ENCODE measurements around the gene BORA.
"Not testable (repeated sequence)": the region's sequence is repeated elsewhere in the genome, so short reads cannot be mapped to it uniquely, and the experiment has no call there.

The BORA gene

GRCh38 chr13:72727417-72728289 lies at the start of gene BORA, which contains the start of gene MZT1:
Gene BORA (plus strand): TSS chr13:72727923. CDS start chr13:72728941, 1,018 bp downstream.
Gene MZT1 (minus strand): TSS chr13:72727629. CDS start chr13:72727602, 27 bp downstream.
- peak; percentile 99 for DNase-seq

DNA sequence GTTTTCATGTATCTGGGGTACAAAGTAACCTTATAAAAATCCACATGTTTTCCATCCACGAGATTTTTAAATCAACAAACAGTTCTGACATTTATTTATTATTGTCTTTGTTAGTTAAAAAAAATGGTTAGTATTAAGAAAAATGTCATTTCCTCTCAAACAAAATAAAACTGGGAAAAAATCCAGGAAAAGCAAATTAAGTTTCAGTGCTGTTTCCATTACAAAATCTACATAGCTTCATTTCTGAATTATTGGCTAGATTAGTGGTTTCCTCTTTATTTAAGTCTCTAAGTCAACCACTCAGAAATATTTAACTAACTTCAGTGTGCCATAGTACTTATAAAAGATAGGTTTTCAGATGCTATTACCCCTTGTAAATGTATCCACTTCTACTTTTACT lies 49.4 kb upstream of the BORA start:
- DNase-seq = no peak

GRCh38 chr13:72680353-72680752 lies 47.4 kb upstream of the BORA start:
- DNase-seq = no peak

DNA sequence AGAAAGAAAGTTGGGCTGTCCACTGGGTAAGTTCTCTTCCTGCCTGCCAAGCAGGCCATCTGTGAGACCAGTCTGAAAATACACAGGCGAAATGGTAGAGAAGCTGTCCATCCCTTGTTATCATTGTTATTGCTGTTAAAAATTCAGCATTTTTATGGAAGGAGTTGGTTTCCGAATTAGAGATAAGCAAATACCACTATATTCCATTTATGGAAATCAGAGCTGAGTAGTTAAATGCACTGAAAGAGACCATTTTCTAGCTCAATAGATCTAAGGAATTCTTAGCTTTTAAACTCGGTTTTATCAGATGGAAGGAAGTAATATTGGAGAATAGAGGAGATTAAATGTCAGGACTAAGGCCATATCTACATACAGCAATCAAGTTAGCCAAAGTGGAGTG lies 41.0 kb upstream of the BORA start:
- DNase-seq = no peak

DNA sequence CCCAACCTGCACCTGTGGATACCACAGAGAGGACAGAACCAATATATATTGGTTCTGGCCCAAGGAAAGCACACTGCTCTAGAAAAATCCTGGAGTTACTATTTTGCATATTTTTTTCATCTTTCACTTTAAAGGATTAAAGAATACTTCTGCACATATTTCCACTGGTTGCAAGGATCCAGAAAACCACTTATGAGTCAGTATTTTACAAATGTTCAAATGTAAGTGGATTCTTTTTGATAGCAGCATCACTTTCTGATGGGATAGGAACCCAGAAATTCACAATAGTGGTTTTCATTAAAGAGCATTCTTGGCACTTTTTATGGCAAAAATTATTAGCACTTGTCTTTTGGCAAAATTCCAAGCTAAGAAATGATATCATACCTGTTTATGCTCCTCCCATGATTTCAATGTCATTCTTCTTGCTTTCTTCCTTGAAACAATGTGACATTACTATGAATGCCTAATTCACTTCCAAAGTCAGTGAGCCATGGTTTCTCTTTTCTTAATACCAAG lies 38.5 kb upstream of the BORA start:
- DNase-seq = no peak

DNA sequence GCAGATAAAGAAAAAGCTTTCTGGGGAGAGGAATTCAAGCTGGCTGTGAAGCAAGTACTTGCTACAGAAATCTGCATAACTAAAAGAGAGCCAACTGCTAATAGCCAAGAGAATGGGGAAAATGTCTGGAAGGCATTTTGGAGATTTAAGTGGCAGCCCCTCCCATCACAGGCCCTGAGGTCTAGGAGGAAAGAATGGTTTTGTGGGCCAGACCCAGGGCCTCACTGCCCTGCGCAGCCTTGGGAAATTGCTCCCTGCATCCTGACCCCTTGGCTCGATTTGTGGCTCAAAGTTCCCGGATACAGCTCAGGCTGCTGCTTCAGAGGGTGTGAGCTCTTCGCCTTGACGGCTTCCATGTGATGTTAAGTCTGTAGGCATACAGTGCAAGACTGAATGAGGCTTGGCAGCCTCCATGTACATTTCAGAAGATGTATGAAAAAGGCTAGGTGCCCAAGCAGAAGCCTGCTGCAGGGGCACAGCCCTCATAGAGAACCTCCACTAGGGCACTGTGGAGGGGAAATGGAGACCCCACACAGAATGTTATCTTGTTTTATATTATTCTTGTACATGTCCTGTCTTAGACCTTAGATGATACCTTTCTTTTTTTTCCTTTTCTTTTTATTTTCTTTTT lies 34.7 kb upstream of the BORA start:
- no peak for DNase-seq

GRCh38 chr13:72693832-72694231 lies 33.9 kb upstream of the BORA start:
- no peak for DNase-seq

- DNase-seq = no peak
Observed at GRCh38 chr13:72694314-72694713, 33.4 kb upstream of the BORA start.

DNA sequence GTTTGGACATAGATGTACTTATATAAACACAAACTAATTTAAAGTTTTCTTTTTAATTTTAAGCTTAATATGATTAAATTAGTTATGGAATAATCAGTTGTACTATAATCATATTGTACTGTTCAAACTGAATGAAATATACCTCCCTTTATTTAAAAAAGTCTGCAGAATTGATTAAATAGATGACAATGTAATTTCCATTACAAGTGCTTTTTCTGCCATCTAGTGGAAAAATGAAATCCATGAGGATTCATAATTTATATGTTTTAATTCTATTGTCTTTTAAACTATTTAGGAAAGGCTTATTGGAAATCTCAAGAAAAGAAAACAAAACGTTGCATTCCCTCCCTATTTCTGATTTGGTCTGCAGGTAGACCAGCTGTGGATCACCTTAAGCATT lies 31.1 kb upstream of the BORA start:
- peak; percentile 35 for DNase-seq

GRCh38 chr13:72698164-72698563 lies 29.6 kb upstream of the BORA start:
- DNase-seq = no peak

DNA sequence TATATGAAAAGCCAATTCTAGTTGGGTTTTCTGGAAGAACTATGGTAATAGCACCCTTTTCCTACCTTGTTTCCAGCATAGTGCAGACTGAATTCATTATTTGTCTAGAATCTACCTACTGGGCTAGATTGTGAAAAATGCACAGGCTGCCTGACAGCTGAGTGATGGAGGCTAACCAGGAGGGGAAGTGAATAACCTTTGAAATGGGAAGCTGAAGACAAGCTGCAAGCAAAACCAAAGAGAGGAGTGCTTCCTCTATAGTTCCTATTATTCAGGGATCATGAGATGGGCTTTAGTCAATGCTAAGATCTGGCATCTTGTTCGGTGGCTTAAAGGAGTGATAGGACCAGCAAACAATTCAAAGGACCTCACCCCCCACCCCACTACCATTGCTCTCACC lies 27.2 kb upstream of the BORA start:
- no peak for DNase-seq

DNA sequence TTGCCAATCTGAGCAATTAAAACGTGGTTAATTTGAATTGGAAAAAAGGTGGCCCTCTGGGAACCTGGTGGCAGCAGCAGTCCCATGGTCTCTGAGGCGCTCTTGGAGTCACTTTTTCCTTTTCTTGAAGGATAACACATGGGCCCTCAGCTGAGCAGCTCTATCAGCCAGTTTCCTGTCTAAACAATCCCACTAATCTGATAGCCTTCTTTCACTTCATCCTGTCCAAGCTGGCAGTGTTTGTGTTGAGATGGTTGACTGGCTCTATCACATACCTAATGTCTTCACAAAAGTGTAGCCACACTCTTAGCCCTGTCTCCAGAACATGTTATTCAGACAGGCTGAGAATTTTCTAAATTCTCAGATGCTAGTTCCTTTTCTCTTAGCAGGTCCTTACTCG lies 10.9 kb upstream of the BORA start:
- no peak for DNase-seq

- DNase-seq = not testable (repeated sequence)
Observed at GRCh38 chr13:72726185-72726584, 1.5 kb upstream of the BORA start.

DNA sequence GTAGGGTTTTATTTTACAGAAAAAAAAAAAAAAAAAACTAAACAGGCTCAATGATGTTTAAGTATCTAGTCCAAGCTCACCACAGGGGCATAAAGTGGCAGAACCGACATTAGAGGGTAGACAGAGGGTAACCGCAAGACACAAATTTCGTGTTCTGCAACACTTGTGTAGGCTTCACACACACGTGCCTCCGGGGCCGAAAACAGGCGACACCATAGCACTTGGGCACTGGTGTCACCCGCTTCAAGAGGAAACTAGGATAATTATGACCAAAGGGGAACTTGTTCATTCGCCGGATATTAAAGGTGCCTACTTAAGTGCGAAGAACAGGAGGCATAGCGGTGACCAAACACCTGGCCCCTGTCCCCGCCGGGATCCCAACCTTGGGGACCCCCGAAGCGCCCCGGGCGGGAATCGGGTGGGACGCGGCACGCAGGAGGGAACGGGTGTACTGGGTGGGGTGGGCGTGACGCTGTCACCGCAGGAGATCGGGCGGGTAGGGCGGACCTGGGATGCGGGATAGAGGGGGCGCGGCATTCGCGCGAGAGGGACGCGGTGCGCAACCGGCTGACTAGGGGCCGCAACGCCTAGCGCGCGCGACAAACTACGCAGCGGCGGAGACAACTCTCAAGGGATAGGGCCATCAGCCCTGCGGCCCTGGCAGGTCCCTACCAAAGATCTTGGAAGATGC lies 852 bp upstream of the BORA start:
- DNase-seq = peak; percentile 81

DNA sequence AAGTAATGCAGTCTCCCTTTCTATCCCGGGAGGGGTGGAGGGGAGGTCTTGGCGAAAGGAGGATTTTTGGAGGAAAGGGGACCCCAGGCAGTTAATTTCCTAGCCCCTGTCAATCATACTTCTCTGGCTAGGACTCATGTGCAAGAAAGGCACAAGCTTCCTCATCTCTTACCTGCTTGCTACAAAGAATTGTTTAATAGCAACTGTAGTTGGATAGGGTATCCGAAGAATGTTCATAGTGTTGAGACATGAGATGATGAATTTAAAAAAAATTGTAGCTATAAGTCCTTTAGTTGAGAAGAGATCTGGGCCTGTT lies 525 bp downstream of the BORA start:
- no peak for DNase-seq

DNA sequence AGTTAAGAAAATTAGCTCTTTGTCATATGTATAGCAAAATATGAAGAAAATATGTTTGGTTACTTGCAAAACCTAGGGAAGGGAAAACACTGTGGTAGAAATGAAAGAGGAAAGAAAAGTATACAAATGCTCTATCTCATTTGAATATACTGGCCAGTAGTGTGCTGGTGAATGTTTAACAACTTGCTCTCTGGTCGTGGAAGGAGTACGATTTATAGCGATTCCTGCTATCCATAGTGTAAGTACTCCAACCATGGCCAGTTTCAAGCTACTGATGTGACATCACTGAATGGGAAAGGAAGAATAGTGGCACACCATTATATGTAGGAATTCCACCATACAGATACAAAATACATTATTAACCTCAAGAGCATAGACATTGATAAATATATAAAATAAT lies 9.3 kb downstream of the BORA start:
- no peak for DNase-seq

- DNase-seq = no peak
Observed at GRCh38 chr13:72740015-72740414, 12.3 kb downstream of the BORA start.

DNA sequence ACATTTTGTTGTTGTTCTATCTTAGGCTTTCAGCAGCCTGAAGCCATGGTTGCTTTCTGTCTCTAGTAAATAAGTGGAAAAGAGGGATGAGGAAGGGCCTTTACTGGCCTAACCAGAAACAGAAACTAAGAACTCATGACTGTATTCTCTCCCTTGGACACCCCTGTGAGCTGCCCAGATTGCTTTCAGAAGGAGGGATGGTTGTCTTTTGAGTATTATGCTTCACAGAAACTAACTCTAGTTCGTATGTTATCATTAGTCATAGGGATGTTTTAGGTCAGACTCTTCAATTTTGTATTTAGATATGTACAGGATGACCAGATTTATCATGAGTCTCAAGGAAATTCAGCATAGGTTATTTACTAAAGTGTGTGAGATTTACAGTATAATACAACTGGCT lies 17.5 kb downstream of the BORA start:
- DNase-seq = no peak

- no peak for DNase-seq
Observed at GRCh38 chr13:72751220-72751619, 23.5 kb downstream of the BORA start.

DNA sequence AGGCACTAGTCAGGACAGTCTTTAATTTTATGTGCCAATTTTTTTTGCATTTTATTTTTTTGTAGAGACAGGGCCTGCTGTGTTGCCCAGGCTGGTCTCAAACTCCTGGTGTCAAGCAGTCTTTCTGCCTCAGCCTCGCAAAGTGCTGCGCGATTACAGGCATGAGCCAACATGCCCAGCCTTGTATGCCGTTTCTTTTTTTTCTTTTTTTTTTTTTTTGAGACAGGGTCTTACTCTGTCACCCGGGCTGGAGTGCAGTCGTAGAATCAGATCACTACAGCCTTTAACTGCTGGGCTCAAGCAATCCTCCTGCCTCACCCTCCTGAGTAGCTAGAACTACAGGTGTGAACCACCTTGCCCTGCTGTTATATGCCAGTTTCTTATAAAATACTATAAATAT lies 26.4 kb downstream of the BORA start:
- DNase-seq = no peak

GRCh38 chr13:72757792-72758535 lies 30.2 kb downstream of the BORA start:
- DNase-seq = no peak

DNA sequence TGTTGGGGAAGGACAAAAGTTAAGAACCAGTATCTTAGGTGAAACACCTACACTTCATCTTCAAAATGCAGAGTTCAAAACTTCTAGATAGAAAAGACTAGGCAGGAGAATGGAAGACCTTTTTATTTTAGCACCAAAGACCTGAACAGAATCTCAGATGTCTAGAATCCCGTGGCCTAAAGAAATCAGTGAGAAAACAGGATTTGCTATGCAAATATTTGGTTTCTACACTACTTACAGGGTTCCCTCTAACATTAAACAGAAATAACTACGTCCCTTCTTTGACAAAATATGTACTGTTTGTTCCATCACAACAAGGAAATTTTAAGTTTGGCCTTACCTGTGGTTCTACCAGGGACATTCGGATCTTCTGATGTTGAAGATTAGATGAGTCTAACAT lies 32.5 kb downstream of the BORA start:
- DNase-seq = no peak

DNA sequence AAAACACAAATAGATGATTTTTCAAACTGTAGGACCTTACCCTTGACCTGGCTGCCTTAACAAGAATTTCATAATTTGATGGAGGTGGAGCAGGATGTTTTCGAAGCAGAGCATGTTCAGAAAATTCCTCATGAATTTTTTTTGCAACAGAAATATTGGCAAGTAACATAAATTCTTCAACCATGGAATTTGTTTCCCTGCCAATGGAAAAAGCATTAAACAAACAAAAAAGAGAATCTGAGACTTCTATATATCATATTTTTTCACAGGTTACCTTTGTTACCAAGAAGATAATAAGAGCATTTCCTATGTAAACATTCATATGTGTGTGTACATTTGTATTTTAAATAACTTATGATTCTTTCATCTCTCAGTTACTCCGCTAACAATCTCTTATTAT lies 35.7 kb downstream of the BORA start:
- DNase-seq = no peak
